Stimulated activated CD4-positive, alpha-beta T cell treated with anti-CD3 and anti-CD28 coated beads, Interleukin-4, amount 100 ng/mL, for 48 hours (primary cell): ENCODE results near the gene LRIT3.
"Not testable (repeated sequence)": the region's sequence is repeated elsewhere in the genome, so short reads cannot be mapped to it uniquely, and the experiment has no call there.

Experiments
- DNase-seq, 2 donors: peaks; one replicate each; pipeline ENCODE4 v3.0.0-alpha.2; 2020; ENCODE audit warnings: low read depth in 2 of 2

Gene LRIT3

DNA sequence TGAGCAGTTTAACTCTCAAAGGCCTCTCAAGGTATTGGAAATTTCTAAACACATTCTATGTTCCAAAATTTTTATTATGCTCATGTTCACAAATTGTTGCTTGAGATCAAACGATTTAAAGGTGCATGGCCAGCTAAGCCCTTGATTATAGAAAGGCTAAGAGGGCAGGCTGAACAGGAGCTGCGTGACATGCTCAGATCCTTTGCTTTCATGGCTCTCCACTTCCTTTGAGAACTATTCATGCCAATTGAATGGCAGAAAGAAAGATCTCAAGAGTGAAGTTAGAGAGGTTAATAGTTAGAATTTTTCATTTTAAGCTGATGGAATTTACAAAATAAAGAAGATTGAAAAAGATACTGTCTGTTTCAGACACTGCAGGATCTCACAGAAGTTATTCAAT is 594 bp downstream of the LRIT3 start:
- no peak for DNase-seq

DNA sequence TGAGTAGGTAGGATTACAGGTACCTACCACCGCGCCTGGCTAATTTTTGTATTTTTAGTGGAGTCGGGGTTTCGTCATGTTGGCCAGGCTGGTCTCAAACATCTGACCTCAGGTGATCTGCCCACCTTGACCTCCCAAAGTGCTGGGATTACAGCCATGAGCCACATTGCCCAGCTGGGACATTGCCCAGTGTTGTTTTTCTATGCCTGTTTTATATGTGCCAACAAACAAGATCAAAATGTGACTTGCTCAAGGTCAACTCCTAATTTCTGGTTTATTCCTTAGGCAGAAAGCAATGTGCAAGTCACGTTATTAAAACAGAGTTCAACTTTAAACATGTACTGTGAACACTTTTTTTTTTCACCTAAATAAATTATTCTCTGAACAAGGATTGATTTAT is 2.7 kb downstream of the LRIT3 start:
- DNase-seq: no peak

DNA sequence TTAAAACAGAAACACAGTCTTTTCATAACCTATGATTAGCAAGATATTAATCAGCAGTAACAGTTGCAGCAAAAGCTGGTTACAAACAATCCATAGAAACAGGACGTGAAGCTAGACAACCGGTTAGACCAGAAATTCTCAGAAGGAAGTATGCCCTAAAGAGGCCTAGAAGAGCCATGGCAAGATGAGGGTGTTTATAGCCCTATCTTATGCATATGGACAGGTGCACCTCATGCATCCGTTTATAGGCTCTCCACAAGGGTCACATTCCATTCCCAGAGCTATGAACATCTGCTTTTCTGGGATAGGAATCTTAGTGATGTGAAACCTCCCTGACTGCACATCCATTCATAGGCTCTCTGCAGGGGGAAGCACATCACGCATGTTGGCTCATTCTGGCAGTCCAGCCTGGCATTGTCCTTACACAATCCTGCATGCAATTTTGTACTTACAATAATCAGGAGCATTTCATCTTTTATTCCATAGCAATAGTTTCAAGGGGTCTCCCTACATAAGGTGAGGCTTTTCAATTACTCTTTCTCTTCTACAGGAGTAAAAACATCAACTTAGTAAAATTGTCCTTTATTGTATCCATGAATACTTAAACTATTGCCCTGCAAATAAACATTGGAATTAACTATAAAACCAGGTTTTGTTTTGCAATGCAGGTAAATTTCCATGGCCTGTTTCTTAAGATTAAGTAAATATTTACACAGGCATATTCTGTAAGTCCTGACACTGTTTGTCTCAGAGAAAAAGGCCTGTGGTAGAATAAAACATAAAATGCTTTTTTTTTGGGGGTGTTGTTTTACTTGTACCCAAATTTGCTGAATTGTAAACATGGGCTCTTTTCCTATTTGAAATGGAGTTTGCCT is 11.8 kb downstream of the LRIT3 start:
- not testable (repeated sequence) for DNase-seq

DNA sequence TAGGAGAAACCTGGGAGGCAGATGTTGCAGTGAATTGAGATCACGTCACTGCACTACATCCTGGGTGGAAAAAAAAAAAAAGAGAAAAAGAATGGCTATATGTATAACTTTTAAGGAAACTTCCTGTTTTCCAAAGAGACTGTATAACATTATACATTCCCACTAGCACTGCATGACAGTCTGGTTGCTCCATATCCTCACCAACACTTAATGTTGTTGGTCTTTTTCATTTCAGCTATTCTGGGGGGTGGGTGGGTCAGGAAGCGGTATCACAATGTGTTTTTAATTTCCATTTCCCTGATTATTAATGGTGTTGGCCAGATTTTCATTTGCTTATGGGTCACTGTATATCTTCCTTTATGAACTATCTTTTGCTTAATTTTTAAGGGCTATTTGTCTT is 13.4 kb downstream of the LRIT3 start:
- DNase-seq: no peak

DNA sequence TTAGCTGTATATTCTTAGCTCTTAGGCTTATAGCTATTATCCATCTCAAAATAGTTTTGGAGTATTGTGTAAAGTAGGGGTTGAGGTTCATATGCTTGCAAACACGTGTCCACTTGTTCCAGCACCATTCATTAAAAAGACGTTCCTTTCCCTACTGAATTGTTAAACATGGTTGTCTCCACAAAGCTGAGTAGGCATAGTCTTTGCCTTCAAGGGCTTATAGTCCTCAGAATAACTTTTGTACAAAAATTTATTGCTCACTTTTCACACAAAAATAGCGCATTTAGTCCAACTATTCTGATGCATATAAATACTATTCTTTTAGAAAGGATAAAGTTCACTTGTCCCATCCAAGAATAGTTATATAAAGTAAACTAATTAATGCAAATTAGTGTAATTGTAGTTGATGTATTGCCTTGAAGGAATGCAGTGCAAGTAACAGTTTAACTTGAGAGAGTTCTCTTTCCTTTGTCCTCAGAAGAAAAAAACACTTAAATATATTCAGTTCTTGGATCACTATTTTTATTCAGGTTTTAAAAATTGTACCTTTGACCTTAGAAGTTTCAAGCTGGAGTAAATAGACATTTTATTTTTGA is 14.1 kb downstream of the LRIT3 start:
- DNase-seq: no peak

DNA sequence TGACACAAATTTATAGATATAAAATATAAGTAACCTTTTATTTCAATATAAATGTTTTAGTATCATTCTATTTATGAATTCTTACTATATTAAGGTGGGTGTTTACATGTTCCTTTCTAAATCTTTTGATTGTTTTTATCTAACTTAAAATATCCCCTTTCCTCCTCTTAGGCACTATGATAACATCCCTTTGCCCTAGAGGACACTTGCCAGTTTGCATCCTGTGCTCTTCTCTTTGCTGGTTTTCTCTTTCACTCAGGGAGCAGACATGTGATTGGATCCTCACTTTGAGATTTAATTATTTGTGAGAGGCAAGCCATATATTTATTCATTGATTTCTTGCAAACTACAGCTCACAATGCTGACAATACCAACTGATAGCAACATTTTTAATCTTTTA is 16.2 kb downstream of the LRIT3 start:
- no peak for DNase-seq

DNA sequence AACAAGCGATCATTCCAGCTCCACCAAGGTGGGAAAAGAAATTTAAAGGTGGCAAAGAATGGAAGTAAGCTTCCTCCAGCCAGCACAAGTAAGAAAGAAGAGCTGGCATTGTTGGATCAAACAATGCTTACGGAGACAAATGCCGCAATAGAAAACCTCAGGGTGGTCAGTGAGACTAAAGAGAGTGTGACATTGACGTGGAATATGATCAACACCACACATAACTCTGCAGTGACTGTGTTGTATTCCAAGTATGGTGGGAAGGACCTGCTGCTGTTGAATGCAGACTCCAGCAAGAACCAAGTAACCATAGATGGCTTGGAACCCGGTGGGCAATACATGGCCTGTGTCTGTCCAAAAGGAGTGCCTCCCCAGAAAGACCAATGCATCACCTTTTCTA is 22.2 kb downstream of the LRIT3 start:
- no peak for DNase-seq

DNA sequence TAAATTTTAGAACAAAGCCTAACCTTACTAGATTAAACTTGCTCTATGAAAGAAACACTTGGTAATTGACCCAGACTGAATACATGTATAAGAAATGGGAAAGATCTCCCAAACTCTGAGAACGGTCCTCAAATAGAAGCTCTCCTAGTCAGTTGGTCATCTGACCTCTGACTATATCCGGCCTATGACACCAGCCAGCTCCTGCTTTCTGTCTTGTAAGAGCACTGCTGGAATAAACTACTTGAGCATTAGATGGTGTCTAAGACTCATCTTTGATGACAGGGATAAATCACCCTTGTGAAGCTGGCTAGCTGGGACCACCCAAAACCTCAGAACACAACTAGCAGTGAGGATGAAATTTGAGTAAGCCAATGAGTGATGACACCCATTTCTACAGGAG is 24.2 kb downstream of the LRIT3 start:
- no peak for DNase-seq

DNA sequence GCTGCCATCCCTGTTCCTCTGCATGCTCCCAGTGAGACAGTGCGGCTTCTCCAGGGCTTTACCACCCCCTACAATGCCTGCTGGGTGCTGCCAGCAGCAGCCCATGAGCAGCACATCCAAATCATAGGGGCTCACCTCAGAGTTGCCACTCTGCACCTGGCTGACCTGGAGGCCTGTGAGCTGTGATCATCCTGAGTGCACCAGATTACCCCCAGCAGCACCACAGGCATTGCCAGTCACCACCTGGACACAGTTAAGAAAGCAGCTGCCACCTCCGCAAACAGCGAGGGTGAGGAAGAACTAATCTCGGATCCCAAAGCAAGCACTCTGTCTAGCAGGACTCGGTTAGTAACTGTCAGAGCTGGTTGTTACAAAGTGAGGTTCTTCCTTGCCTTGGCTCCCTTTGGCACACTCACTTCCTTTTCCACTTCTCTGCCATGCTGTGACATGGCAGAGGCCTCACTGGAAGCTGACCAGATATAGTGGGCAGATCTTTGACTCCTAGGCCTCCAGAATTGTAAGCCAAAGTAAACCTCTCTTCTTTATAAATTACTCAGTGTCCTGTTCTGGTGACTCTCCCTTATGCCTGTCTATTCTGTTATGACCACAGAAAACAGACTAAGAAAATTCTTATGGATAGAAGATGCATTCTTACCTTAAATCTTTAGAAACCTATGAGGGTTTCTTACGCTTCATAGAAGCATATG is 25.2 kb downstream of the LRIT3 start:
- no peak for DNase-seq

DNA sequence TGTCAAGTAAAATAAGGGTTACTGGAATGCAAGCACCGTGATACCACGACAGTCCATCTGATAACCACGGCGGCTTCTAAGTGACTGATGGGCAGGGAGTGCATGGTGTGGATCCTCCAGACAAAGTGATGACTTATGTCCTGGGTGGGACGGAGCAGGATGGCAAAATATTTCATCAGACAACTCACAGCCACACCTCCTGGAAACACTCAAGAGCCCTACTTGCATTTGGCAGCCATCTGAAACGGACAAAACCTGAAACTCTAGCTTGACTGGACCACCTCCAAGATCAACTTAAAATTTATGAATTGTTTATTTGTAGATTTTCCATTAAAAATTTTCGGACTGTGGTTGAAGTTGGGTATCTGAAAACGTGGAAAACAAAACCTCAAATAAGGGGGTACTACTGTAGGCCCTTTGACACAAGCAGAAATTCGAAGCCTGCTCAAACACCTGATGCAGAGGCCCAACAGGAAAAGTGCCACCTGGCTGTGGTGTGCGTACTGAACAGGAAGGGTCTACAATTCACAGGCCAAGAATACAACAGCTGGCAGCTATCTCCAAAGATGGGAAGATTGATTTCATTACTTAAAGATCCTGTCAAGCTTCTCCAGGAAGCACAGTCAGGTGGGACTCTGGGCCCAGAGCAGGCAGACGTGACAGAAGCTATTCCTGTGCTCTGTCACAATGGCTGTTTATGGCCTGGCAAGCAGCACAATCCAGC is 26.0 kb downstream of the LRIT3 start:
- DNase-seq: no peak

DNA sequence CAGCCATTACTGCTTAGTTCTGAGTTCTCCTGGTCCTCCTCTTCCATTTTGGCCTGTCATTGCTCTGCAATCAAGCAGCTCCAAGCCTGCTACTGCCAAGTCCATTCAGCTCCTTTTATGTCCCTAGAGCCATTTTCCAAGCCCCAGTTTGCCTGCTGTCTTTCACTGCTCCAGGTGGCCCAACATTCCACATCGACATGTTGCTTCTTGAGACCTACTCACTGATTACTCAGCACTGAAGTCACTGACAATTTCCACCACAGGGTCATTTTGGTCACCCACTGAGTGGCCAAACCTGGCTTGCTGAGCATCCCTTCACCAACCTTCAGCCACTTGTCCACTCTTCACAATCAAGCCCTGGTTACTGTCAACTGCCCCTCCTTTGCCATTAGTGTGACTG is 27.2 kb downstream of the LRIT3 start:
- no peak for DNase-seq

DNA sequence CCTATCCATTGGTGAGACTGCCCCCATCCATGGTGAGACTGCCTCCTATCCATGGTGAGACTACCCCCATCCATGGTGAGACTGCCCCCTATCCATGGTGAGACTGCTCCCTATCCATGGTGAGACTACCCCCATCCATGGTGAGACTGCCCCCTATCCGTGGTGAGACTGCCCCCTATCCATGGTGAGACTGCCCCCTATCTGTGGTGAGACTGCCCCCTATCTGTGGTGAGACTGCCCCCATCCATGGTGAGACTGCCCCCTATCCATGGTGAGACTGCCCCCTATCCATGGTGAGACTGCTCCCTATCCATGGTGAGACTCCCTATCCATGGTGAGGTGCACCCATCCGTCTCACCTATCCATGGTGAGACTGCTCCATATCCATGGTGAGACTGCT is 27.6 kb downstream of the LRIT3 start:
- not testable (repeated sequence) for DNase-seq

DNA sequence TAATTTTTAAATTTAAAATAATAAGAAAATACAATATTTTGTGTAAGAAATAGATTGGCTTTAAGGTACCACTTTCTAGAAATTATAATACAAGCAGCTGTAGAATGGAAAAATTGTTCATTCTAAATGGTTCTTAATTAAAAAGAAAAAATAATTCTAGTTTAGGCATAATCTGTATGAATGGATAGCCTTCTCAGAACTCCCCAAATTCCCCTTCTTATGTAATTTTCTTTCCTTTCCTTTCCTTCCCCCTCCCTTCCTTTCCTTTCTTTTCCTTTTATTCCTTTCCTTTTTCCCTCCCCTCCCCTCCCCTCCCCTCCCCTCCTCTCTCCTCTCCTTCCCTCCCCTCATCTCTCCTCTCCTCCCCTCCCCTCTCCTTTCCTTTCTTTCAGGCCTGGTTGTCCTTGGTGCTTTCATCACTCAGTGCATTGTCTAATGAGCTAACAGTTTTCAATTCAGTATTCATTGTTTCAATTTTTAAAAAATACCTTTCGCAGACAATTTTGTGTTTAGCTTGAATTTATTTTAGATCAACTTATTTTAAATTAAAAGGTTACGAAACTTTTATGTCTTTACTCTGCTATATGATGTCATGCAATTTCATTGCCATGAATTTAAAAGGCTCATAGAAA is 28.8 kb downstream of the LRIT3 start:
- DNase-seq: no peak

DNA sequence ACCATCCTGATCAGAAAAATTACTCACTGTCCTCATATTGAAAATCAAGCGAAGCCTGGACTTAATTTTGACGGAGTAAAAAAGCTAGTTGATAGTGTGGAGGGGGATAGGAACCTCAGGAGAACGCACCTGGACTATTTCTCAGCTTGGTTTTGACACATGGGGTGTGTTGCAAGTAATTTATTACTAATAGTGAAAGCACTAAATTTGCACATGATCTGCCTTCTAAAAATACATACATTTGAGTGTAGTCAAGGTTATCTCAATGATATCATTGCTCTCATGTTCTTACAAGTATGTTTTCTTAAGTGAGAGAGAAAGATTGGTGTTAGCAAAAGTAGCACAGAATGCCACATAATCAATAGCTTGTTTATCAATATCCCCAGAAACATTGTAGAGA is 29.5 kb downstream of the LRIT3 start:
- DNase-seq: no peak

DNA sequence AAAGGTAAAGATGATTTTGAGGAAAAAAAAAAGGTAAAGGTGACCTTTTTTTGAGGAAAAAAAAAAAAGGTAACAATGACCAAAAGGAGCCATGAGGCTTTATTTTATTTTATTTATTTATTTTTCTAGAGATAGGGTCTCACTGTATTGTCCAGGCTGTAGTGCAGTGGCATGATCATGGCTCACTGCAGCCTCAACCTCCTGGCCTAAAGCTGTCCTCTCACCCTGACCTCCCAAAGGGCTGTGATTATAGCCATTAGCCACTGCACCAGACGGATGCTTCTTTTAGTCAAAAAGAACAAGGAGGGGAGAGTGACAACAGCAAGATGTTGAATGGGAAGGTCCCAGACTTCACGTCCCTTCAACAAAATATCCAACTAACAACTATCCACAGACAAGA is 30.4 kb downstream of the LRIT3 start:
- no peak for DNase-seq

DNA sequence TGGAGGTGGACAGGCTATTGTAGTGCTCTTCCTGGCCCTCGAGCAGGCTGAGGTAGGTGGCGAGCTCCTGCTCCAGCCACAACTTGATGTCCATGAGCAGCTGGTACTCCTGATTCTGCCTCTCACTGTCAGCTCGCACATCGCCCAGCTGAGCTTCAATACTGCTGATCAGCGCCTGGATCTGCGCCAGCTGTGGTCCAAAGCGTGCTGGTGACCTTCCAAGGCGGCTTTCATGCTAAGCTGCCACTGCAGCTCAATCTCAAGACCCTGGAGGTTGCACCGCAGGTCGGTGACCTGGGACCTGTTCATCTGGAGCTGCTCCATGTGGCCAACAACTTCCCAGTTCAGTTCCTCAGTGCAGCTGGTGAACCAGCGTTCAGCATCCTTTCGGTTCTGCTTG is 31.2 kb downstream of the LRIT3 start:
- no peak for DNase-seq

DNA sequence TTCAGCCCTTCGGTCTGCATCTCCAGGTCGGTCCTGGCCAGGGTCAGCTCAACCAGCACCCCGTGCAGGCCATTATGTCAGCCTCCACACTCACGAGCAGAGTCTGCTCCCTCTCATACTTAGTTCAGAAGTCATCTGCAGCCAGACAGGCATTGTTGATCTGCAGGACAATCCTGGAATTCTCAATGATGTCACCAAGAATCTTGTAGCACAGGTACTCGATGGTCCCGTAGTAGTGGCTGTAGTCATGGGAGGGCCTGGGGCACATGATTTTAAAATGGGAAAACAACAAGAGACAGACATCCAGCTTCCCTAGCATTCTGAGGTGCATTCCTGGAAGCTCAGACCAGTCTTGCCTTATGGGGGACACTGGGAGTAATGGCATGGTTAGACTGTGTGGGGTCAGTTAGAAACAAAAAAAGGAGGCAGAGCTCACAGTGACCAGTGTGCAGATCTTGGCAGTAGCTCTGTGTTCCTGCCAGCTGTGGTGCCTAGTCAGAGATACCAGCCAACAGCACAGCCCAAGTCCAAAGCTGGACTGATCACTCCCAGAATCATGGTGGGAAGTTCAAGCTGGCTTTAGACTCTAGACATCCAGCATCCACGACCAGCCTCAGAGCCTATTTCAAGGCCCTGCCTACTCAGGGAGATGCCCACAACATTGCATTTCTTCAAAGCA is 31.9 kb downstream of the LRIT3 start:
- no peak for DNase-seq

DNA sequence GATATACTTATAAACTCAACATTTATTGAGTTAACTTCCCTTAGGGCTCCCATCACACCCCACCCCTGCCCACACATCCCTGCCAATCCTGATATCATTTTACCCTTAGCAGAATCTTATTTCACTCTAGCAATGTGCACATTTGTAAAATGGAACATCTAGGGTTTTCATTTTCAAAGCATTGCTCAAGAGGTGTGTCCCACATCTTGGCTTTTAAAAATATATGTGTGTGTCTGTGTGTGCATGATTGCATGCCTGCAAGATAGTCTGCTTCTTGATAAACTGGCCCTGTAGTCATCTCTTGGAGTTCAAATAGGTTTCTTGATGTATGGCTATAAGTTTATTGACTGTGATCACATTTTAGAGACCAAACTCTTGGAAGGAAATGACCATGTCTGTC is 38.4 kb downstream of the LRIT3 start:
- DNase-seq: no peak

DNA sequence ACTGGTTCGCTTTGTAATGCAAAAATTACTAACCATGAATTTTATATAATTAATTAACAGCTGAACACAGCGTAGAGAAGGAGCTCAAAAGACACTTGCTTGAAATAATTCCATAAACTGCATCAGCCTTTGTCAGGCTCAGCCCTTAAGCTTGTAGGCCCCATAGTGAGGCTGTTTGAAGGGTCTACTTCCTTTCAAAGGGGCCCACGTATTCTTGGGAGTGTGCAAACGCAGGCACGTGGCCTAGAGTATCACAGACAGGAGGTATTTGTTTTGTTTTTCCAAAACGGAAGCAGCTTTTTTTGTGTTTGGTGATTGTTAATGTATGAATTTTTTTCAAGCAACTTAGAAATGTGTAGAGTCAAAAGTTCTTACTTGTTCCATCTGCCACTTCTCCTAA is 39.2 kb downstream of the LRIT3 start:
- DNase-seq: no peak

DNA sequence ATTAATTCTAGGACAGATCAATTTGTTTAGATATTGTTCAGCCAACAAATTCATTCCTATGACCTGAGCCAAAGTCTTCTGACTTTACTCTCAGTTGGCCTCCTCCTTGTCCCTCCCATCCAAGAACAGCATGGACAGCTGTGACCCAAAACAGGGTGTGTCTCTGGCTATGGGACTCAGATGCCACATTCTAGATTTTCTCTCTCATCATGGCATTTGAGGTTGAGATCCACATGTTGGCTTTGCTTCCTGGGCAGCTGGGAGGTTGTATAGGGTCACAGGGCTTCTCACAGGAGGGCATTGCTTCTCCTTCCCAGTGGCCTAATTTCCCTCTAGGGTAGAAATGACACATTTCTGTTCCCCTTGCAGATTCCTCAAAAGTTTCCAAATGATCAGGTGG is 42.2 kb downstream of the LRIT3 start:
- DNase-seq: no peak

DNA sequence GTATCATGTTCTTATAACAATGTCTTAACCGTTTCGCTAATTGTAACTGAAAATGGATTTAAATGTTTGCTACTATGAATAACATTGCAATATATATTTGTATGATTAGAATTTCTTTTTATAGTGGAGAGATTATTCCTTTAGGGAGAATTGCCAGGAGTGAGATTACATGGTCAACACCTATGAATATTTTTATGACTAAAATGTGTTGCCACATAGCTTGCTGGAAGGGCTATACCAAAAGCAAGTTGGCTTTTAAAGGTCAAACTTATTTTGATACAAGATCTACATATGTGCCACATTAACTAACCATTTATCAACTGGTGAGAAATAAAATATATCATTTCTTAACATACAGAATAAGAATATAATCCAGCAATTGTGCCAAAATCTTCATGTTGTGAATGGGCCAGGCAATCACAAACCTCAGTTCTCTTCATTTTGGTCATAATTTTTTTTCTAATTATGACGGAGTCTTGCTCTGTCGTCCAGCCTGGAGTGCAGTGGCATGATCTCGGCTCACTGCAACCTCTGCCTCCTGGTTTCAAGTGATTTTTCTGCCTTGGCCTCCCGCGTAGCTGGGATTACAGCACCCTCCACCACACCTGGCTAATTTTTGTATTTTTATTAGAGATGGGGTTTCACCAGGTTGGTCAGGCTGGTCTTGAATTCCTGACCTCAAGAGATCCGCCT is 54.8 kb downstream of the LRIT3 start:
- no peak for DNase-seq
